Measurements from ENCODE around the gene ELOA.
"Not testable (repeated sequence)": the region's sequence is repeated elsewhere in the genome, so short reads cannot be mapped to it uniquely, and the experiment has no call there.

ELOA gene

DNA sequence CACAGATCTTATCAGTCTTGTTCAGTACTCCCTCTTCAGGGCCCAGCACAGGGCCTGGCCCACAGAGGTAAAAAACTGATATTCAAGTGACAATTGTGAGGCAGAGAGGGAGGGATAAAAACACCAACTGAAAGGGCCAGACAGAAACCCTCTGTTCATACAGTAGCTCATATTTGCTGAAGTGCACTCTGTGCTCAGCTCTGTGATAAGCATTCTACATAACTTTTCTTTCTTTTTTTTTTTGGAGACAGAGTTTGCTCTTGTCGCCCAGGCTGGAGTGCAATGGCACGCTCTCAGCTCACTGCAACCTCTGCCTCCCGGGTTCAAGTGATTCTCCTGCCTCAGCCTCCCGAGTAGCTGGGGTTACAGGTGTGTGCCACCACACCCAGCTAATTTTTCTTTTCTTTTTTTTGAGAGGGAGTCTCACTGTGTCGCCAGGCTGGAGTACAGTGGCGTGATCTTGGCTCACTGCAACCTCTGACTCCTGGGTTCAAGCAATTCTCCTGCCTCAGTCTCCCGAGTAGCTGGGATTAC is 59.6 kb downstream of the ELOA start:
- not testable (repeated sequence) for DNase-seq

DNA sequence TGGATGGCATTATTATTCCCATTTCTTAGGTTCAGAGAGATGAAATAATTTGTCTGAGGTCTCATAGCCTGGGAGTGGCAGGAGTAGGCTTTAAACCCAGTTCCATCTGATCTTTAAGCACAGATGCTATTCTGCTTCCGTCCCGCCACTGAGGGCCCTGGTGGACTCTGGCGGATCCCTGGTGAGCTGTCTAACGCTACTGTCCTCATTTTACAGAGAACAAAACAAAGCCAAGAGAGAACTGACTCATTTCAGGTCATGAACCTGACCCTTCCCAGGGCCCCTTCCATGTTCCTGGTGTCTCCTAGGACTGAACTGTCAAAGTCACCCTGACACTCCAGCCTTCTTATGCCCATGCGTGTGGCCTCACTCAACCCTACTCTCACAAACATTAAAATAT is 60.4 kb downstream of the ELOA start:
- DNase-seq: no peak

DNA sequence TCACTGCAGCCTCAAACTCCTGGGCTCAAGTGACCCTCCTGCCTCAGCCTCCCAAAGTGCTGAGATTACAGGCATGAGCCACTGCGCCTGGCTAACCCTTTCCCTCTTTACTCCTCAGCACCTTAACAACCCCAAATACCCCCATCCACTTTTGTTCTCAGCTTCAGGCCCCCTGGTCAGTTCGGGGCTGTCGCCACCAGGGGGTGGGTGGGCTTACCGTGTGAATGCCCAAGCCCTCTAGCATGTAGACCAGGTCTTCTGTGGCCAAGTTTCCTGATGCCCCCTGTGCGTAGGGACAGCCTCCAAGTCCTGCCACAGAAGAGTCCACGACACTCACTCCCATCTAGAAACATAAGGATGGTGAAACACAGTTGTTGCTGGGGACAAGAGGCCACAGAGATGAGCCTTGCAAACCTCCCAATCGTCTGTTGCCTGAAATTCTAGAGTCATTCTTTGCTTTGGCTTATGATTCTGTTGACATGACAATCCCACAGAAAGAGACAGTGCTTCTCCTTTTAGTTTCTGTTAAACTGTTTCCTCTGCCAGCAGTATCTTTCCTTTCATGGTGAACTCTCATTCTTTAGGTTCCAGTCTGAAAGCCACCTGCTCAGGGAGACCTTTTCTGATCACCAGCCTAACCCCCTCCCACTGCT is 61.0 kb downstream of the ELOA start:
- no peak for DNase-seq

DNA sequence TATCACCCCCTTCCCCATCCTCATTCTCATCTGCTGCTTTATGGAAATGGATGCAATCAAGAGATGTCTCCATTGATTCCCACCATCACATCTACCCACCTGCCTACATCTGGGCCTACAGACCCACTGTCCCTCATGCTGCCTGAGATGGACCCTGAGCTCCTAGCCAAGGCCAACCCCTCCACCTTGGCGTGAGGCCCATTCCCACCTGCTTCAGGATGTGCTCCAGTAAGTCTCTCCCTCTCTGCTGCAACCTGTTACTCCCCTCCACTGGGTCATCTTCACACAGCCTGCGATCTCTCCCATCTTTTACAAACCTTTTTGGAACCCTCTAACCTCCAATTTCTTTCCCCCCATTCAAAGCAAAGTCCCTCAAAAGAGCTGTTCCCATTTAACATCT is 61.8 kb downstream of the ELOA start:
- no peak for DNase-seq

DNA sequence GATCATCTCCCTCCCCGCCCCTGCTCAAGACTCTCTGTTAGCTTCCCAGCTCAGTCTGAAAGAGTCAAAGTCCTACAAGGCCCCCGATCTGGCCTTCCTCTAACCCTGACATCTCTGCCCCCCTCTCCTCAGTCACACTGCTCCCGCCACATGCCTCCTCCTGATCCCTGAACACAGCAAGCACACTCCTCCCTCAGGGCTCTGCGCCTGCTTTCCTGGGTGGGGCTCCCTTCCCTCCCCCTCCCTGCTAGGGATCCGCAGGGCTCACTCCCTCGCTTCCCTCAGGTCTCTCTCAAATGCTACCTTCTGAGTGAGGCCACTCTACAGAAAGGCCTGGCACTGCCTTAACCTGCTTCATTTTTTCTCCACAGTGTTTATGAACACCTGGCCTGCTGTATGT is 63.0 kb downstream of the ELOA start:
- no peak for DNase-seq

- DNase-seq: no peak
Measured at GRCh38 chr1:23807453-23807852, 64.2 kb downstream of the ELOA start.

DNA sequence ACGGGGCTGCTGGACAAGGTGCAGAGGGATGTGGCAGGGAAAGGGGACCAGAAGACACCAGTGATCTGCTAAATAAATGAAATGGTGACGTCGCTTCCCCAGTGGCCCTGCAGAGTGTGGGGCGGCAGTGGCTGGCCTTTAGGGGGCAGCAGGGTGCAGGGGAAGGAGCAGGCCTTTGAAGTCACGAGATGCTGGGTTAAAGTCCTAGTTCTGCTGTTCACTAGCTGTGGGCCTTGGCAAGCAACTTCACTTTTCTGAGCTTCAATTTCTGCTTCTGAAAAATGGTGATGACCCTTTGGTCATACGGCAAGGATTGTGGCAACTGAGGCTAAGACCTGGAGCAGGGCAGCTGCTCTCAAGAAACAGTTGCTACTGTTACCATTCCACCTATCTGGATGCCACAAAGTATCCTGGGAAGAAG is 66.5 kb downstream of the ELOA start:
- no peak for DNase-seq

DNA sequence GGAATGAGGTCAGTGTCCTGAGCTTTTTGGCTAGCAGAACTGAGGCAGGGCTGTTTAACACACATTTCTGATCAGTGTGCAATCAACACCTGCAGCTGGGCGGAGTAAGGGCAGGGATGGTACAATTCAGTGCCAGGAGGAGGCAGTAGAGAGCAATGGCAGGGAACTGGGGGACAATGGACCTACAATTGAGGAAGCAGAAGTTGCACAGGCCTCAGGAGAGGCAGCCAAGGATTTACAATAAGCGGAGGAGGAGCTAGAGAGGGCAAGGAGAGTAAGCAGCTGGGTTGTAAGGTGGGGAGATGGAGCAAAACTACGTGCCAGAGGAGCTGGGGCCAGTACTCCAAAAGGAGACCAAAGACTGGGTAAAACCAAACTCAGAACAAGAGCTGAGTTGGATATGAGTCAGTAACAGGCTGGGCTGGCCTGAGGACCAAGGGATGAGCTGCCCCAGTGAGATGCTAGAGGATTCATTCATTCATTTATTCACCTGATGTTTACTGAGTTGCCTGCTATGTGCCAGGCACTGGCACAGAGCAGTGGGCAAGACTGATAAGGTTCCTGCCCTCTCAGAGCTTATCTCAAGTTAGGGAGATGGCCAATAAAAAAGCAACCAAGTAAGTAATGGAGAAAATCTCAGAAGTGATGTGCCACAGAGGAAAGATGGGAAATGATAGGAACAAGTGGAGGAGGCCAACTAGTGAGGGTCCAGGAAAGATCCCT is 67.7 kb downstream of the ELOA start:
- DNase-seq: no peak
